Fibroblast of skin of left biceps (primary cell): ENCODE results near the gene KRTAP5-5.
"Not testable (repeated sequence)": the region's sequence is repeated elsewhere in the genome, so short reads cannot be mapped to it uniquely, and the experiment has no call there.

Experiments used
- DNase-seq, 2 experiments: peaks; one replicate each; pipeline ENCODE4 v3.0.0-alpha.2; 2013; ENCODE audit warnings: low read depth in 2 of 2

Gene KRTAP5-5

GRCh38 chr11:1642288-1643145 lies 12.9 kb downstream of the KRTAP5-5 start:
- no peak for DNase-seq

- no peak for DNase-seq
Observed at GRCh38 chr11:1643146-1643690, 13.6 kb downstream of the KRTAP5-5 start.

GRCh38 chr11:1644601-1645356 lies 15.2 kb downstream of the KRTAP5-5 start:
- no peak for DNase-seq

- DNase-seq = no peak
Observed at GRCh38 chr11:1645357-1645821, 15.8 kb downstream of the KRTAP5-5 start.

GRCh38 chr11:1646540-1646939 lies 17.0 kb downstream of the KRTAP5-5 start:
- DNase-seq = not testable (repeated sequence)

GRCh38 chr11:1647901-1648652 lies 18.5 kb downstream of the KRTAP5-5 start:
- DNase-seq = no peak

GRCh38 chr11:1648653-1649420 lies 19.3 kb downstream of the KRTAP5-5 start:
- DNase-seq = no peak

GRCh38 chr11:1650034-1650917 lies 20.7 kb downstream of the KRTAP5-5 start:
- no peak for DNase-seq

- DNase-seq = no peak
Observed at GRCh38 chr11:1650918-1651262, 21.3 kb downstream of the KRTAP5-5 start.

GRCh38 chr11:1651411-1651980 lies 21.9 kb downstream of the KRTAP5-5 start:
- no peak for DNase-seq

GRCh38 chr11:1652026-1652425 lies 22.5 kb downstream of the KRTAP5-5 start:
- no peak for DNase-seq

GRCh38 chr11:1652442-1652770 lies 22.8 kb downstream of the KRTAP5-5 start:
- DNase-seq = no peak

- peak in 1 of 2 experiments; percentile 3 for DNase-seq
Observed at GRCh38 chr11:1652771-1653540, 23.4 kb downstream of the KRTAP5-5 start.

GRCh38 chr11:1653541-1654387 lies 24.2 kb downstream of the KRTAP5-5 start:
- no peak for DNase-seq

- no peak for DNase-seq
Observed at GRCh38 chr11:1654388-1655167, 25.0 kb downstream of the KRTAP5-5 start.

GRCh38 chr11:1655168-1656060 lies 25.8 kb downstream of the KRTAP5-5 start:
- no peak for DNase-seq
